Measurements from ENCODE around the gene GGCT. TPM values are rescaled to one million over a fixed set of nuclear protein-coding genes. Genes with fewer than 3 reads are reported as not detected.
A peak's percentile ranks its signal among the peaks of the same experiment; 100 is the strongest.

GGCT gene
- total RNA-seq, 4 donors from 2014 or later = 10.8 to 39.9 (median 17.8) TPM

- TF ChIP-seq CTCF (IDR thresholded peaks at IDR 0.05) (no peak), POLR2AphosphoS5 (IDR thresholded peaks at IDR 0.05) (no peak), POLR2A (IDR thresholded peaks at IDR 0.05; ENCODE audit: low read depth) (no peak), EP300 (IDR thresholded peaks at IDR 0.05) (no peak)
- Histone ChIP-seq H3K36me3 (peaks cover 46 to 97% (median 88%) of the 10 kb centered on the region in 4 donors), H3K4me1 (peaks cover 12 to 37% (median 23%) of the 10 kb centered on the region in 4 donors), H3K4me3 (no peak overlapping the region), H3K27ac (replicated peaks in 1 of 4) (no peak overlapping the region), H3K27me3 (no peaks in the 10 kb centered on the region), H3K9me3 (no peaks in the 10 kb centered on the region)
- DNase-seq (ENCODE audit: extremely low spot score) = no peak
- WGBS = 97% methylated on average over 13 of the region's 22 CpGs
- intact Hi-C loops (cut with DNase I) = no loop called here
These were observed 53.6 kb downstream of the GGCT start for GRCh38 chr7:30450983-30451497.

- WGBS = 64% methylated on average over 6 of the region's 6 CpGs
- peaks cover 39 to 96% (median 86%) of the 10 kb centered on the region in 4 donors for H3K36me3 ChIP-seq
- no peaks in the 10 kb centered on the region for H3K9me3 ChIP-seq
- TF ChIP-seq EP300 (IDR thresholded peaks at IDR 0.05) (no peak), POLR2A (IDR thresholded peaks at IDR 0.05; ENCODE audit: low read depth) (no peak), POLR2AphosphoS5 (IDR thresholded peaks at IDR 0.05) (no peak), CTCF (IDR thresholded peaks at IDR 0.05) (no peak)
- peak overlapping the region in 1 of 4 donors; percentile 50 for H3K27ac ChIP-seq (replicated peaks in 1 of 4)
- intact Hi-C loops (cut with DNase I) = no loop called here
- H3K4me3 ChIP-seq = no peak overlapping the region
- H3K27me3 ChIP-seq = no peaks in the 10 kb centered on the region
- no peak for DNase-seq (ENCODE audit: extremely low spot score)
- peaks cover 12 to 37% (median 23%) of the 10 kb centered on the region in 4 donors for H3K4me1 ChIP-seq
These were observed 54.2 kb downstream of the GGCT start for GRCh38 chr7:30450240-30450982.

- 72% methylated on average over 10 of the region's 10 CpGs for WGBS
- peak overlapping the region in 1 of 4 donors; percentile 50 for H3K27ac ChIP-seq (replicated peaks in 1 of 4)
- no peaks in the 10 kb centered on the region for H3K9me3 ChIP-seq
- TF ChIP-seq CTCF (IDR thresholded peaks at IDR 0.05) = no peak
- TF ChIP-seq POLR2AphosphoS5 (IDR thresholded peaks at IDR 0.05) = peak in 1 of 2 donors; percentile 28
- TF ChIP-seq EP300 (IDR thresholded peaks at IDR 0.05) = no peak
- peaks cover 12 to 31% (median 21%) of the 10 kb centered on the region in 4 donors for H3K4me1 ChIP-seq
- H3K36me3 ChIP-seq = peaks cover 34 to 85% (median 69%) of the 10 kb centered on the region in 4 donors
- intact Hi-C loops (cut with DNase I) = no loop called here
- no peak for DNase-seq (ENCODE audit: extremely low spot score)
- H3K4me3 ChIP-seq = no peak overlapping the region
- no peaks in the 10 kb centered on the region for H3K27me3 ChIP-seq
These were observed 56.0 kb downstream of the GGCT start for GRCh38 chr7:30448461-30449189.

- H3K27me3 ChIP-seq = no peaks in the 10 kb centered on the region
- no peak overlapping the region for H3K27ac ChIP-seq (replicated peaks in 1 of 4)
- no peak for DNase-seq (ENCODE audit: extremely low spot score)
- no peaks in the 10 kb centered on the region for H3K9me3 ChIP-seq
- H3K4me3 ChIP-seq = no peak overlapping the region
- H3K36me3 ChIP-seq = peaks cover 27 to 74% (median 58%) of the 10 kb centered on the region in 4 donors
- no peak for TF ChIP-seq EP300 (IDR thresholded peaks at IDR 0.05)
- TF ChIP-seq POLR2A (IDR thresholded peaks at IDR 0.05; ENCODE audit: low read depth) = no peak
- no peak for TF ChIP-seq CTCF (IDR thresholded peaks at IDR 0.05)
- no peak for TF ChIP-seq POLR2AphosphoS5 (IDR thresholded peaks at IDR 0.05)
- H3K4me1 ChIP-seq = peaks cover 12 to 28% (median 21%) of the 10 kb centered on the region in 4 donors
- intact Hi-C loops (cut with DNase I) = no loop called here
- 94% methylated on average over 8 of the region's 8 CpGs for WGBS
These were observed 57.2 kb downstream of the GGCT start for GRCh38 chr7:30447466-30447865.

Other genes with a start within 250 kb of the GGCT start
- 10 to 100 TPM; 16.9 to 23.5 (median 20.2) TPM for gene ZNRF2, start 220.2 kb downstream of the GGCT start, total RNA-seq
- gene NOD1, start 26.0 kb downstream of the GGCT start, total RNA-seq = 10 to 100 TPM; 11.6 to 22.0 (median 13.0) TPM
- 10 to 100 TPM; 43.6 to 71.0 (median 63.0) TPM for gene GARS1, start 90.0 kb upstream of the GGCT start, total RNA-seq
- under 1 TPM in 2 of 4 donors, not detected in 2; 0.13 to 0.29 TPM for gene CRHR2, start 177.6 kb upstream of the GGCT start, total RNA-seq
- 100 to 1,000 TPM; 113 to 192 (median 174) TPM for gene INMT, start 247.3 kb upstream of the GGCT start, total RNA-seq